Measurements from ENCODE around the gene HSD17B2. TPM values are rescaled to one million over a fixed set of nuclear protein-coding genes. Genes with fewer than 3 reads are reported as not detected.
A peak's percentile ranks its signal among the peaks of the same experiment; 100 is the strongest.

HSD17B2 gene
- total and polyA plus RNA-seq, 2 donors, result 31.6 to 83.2 TPM

- Histone ChIP-seq H3K27ac (ENCODE audit: low read depth) (no peak overlapping the region), H3K4me1 (ENCODE audit: insufficient read depth) (no peaks in the 10 kb centered on the region), H3K4me3 (ENCODE audit: low read depth, low read length) (no peak overlapping the region), H3K36me3 (ENCODE audit: insufficient read depth) (no peaks in the 10 kb centered on the region)
- WGBS, result 66% methylated on average over 13 of the region's 13 CpGs
- DNase-seq (ENCODE audit: extremely low spot score), result no peak
Measured at GRCh38 chr16:82031116-82032084, 3.7 kb upstream of the HSD17B2 start.

- DNase-seq (ENCODE audit: extremely low spot score), result no peak
- WGBS, result 90% methylated on average over 6 of the region's 6 CpGs
- no peak overlapping the region for H3K27ac ChIP-seq (ENCODE audit: low read depth)
- H3K4me3 ChIP-seq (ENCODE audit: low read depth, low read length), result no peak overlapping the region
- H3K36me3 ChIP-seq (ENCODE audit: insufficient read depth), result no peaks in the 10 kb centered on the region
- H3K4me1 ChIP-seq (ENCODE audit: insufficient read depth), result no peaks in the 10 kb centered on the region
Measured at GRCh38 chr16:82033006-82033405, 2.0 kb upstream of the HSD17B2 start.

DNA sequence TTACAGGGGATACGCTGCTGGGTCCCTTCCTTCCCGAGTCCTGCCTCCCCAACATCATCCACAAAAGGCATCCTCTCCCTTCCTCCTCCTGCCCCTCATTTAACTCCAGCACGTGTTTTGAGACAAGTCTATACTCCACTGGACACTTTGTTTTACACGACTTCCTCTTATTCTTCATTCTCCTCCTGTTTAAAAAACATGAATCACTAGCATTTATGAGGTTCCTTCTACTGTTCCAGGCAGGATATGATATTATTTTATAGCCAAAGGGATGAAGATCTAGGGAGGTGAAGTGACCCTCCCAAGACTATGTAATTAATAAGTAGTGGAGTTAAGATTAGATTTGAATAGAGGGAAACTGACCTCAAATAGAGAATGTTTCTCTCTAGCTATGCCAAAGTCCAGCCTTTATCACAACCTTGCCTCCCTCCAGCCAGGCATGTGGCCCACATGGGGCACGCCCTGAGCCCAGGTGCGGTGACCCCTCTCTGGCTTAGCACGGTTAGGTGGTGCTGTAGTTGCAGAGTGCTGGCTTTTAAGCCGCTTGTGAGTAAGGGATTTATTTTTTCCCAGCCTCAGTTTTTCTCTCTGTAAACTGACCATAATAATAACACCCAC lies 1.3 kb upstream of the HSD17B2 start:
- Histone ChIP-seq H3K4me1 (ENCODE audit: insufficient read depth) (no peaks in the 10 kb centered on the region), H3K4me3 (ENCODE audit: low read depth, low read length) (no peak overlapping the region), H3K27ac (ENCODE audit: low read depth) (no peak overlapping the region), H3K36me3 (ENCODE audit: insufficient read depth) (no peaks in the 10 kb centered on the region)
- DNase-seq (ENCODE audit: extremely low spot score), result no peak
- WGBS, result 66% methylated on average over 8 of the region's 8 CpGs

DNA sequence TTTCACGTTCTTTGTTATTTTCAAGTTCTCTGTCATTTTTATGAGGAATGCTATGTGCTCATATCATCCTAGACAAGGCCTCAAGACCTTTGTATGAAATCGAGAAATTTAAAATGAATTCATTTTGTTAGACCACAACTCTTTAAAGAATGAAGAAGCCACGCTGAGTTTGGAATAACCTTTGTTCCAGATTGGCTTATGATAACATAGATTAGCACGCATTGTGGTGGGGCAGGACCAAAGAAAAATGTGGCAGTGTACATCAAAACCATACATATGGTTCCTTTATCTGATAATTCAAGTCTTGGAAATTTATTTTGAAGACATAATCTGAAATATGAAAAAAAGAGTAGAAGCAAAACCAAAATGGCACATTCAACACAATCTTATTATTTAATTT lies 2.2 kb downstream of the HSD17B2 start:
- Histone ChIP-seq H3K4me3 (ENCODE audit: low read depth, low read length) (peak overlapping the region; percentile 62), H3K4me1 (ENCODE audit: insufficient read depth) (no peaks in the 10 kb centered on the region), H3K36me3 (ENCODE audit: insufficient read depth) (no peaks in the 10 kb centered on the region), H3K27ac (ENCODE audit: low read depth) (no peak overlapping the region)
- 57% methylated on average over 4 of the region's 4 CpGs for WGBS
- no peak for DNase-seq (ENCODE audit: extremely low spot score)

- H3K4me1 ChIP-seq (ENCODE audit: insufficient read depth), result no peaks in the 10 kb centered on the region
- H3K36me3 ChIP-seq (ENCODE audit: insufficient read depth), result no peaks in the 10 kb centered on the region
- 23% methylated on average over 2 of the region's 2 CpGs for WGBS
- no peak overlapping the region for H3K27ac ChIP-seq (ENCODE audit: low read depth)
- no peak for DNase-seq (ENCODE audit: extremely low spot score)
- peak overlapping the region; percentile 62 for H3K4me3 ChIP-seq (ENCODE audit: low read depth, low read length)
Measured at GRCh38 chr16:82037666-82038065, 2.6 kb downstream of the HSD17B2 start.

GRCh38 chr16:82040296-82040695 lies 5.2 kb downstream of the HSD17B2 start:
- no peak overlapping the region for H3K27ac ChIP-seq (ENCODE audit: low read depth)
- WGBS, result 46% methylated on average over 3 of the region's 3 CpGs
- H3K4me3 ChIP-seq (ENCODE audit: low read depth, low read length), result no peak overlapping the region
- no peaks in the 10 kb centered on the region for H3K36me3 ChIP-seq (ENCODE audit: insufficient read depth)
- no peak for DNase-seq (ENCODE audit: extremely low spot score)
- no peaks in the 10 kb centered on the region for H3K4me1 ChIP-seq (ENCODE audit: insufficient read depth)

DNA sequence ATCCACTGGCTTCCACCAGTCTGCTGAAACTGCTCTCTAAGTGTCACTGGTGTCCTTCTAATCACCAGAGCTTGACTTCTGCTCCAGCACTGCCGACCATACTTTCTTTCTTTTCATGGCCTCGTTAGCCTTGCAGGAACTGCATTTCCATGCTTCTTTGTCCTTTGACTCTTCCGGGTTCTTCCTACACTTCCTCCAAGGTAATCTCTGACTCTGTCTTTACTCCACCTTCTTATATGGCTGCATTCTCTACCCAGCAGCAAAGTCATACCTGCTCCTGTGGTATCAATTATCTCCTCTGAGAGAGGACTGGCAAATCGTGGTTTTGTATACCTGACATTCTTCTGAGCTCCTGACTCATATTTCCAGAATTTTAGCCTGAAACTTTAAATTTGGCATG lies 6.5 kb downstream of the HSD17B2 start:
- Histone ChIP-seq H3K4me1 (ENCODE audit: insufficient read depth) (no peaks in the 10 kb centered on the region), H3K36me3 (ENCODE audit: insufficient read depth) (no peaks in the 10 kb centered on the region), H3K27ac (ENCODE audit: low read depth) (no peak overlapping the region), H3K4me3 (ENCODE audit: low read depth, low read length) (no peak overlapping the region)
- WGBS, result 89% methylated on average over 4 of the region's 4 CpGs
- DNase-seq (ENCODE audit: extremely low spot score), result no peak

DNA sequence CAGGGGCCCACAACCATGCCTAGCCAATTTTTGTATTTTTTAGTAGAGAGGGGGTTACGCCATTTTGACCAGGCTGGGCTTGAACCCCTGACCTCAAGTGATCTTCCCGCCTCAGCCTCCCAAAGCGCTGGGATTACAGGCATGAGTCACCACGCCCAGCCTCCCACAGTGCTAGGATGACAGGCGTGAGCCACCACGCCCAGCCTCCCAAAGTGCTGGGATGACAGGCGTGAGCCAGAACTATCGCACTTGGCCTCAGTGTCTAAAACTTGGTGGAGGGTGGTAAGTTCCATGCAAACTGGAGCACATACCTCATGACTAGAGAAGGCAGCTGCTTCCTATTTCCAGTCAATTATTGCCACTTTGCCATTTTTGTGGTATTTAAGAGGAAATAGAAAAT lies 7.1 kb downstream of the HSD17B2 start:
- no peak overlapping the region for H3K27ac ChIP-seq (ENCODE audit: low read depth)
- H3K4me3 ChIP-seq (ENCODE audit: low read depth, low read length), result no peak overlapping the region
- 85% methylated on average over 8 of the region's 8 CpGs for WGBS
- no peak for DNase-seq (ENCODE audit: extremely low spot score)
- no peaks in the 10 kb centered on the region for H3K4me1 ChIP-seq (ENCODE audit: insufficient read depth)
- no peaks in the 10 kb centered on the region for H3K36me3 ChIP-seq (ENCODE audit: insufficient read depth)

GRCh38 chr16:82042846-82043245 lies 7.8 kb downstream of the HSD17B2 start:
- Histone ChIP-seq H3K4me1 (ENCODE audit: insufficient read depth) (no peaks in the 10 kb centered on the region), H3K27ac (ENCODE audit: low read depth) (no peak overlapping the region), H3K4me3 (ENCODE audit: low read depth, low read length) (no peak overlapping the region), H3K36me3 (ENCODE audit: insufficient read depth) (no peaks in the 10 kb centered on the region)
- no peak for DNase-seq (ENCODE audit: extremely low spot score)
- WGBS, result 69% methylated on average over 2 of the region's 2 CpGs

DNA sequence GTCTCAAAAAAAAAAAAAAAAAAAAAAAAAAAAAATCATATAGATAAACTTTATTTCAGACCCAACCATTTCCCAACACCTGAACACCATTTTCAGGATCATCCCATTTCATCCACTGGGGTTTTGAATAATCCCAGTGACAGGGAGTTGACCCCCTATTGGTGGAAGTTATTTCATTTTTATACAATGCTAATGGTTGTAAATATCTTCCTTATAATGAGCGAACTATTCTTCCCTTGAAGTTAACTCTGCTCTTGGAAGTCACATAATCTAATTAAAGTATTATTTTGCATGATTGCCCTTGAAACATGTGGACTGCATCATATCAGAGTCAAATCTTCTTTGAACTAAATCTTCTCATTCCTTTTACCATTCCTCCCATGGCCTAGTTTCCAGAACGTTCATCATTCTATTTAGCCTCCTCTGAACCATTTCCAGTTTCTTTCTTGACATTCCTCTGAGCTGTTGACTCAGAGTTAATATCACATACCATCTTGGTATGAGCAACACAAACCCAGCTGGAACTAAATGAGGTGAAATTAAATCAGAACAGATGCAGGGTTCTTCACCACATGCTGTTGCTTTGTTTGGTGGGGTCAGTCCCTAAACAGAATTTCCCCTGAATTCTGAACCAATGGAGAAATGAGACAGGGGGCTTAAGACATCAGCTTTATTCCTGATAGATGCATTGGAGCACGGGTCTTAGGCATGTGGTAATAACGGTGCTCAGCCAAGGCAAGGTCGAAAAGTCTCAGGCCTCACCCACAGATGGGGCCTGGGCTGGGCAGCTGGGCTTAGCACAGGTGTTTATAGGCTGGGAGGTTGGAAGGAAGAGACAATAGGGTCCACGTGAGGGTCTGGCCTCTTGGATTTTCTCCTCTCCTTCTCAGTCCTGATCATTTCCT lies 8.9 kb downstream of the HSD17B2 start:
- Histone ChIP-seq H3K4me1 (ENCODE audit: insufficient read depth) (no peaks in the 10 kb centered on the region), H3K27ac (ENCODE audit: low read depth) (no peak overlapping the region), H3K36me3 (ENCODE audit: insufficient read depth) (no peaks in the 10 kb centered on the region), H3K4me3 (ENCODE audit: low read depth, low read length) (no peak overlapping the region)
- WGBS, result 49% methylated on average over 6 of the region's 6 CpGs
- no peak for DNase-seq (ENCODE audit: extremely low spot score)

- Histone ChIP-seq H3K4me1 (ENCODE audit: insufficient read depth) (no peaks in the 10 kb centered on the region), H3K27ac (ENCODE audit: low read depth) (no peak overlapping the region), H3K4me3 (ENCODE audit: low read depth, low read length) (no peak overlapping the region), H3K36me3 (ENCODE audit: insufficient read depth) (no peaks in the 10 kb centered on the region)
- DNase-seq (ENCODE audit: extremely low spot score), result no peak
- WGBS, result 83% methylated on average over 3 of the region's 3 CpGs
Measured at GRCh38 chr16:82044585-82044911, 9.5 kb downstream of the HSD17B2 start.

DNA sequence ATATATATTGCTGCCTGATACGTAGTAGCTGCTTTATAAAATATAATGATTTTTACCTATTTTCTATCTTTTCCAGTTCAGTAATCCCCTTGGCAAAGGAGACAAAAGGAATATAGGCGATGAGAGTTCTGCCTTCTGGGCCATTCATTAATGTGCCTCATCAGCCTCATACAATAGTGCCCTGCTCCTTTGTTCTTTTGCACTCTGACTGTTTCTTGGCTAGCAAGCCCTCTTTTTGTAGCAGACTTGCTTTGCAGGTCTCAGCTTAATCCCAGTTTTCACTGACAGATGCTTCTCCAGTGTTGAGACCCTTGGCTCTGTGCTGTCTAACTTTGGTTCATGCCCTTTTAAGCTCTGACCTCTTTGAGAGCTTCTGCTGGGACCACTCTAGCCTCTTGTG lies 10.4 kb downstream of the HSD17B2 start:
- no peaks in the 10 kb centered on the region for H3K36me3 ChIP-seq (ENCODE audit: insufficient read depth)
- 56% methylated on average over 2 of the region's 2 CpGs for WGBS
- H3K27ac ChIP-seq (ENCODE audit: low read depth), result no peak overlapping the region
- H3K4me3 ChIP-seq (ENCODE audit: low read depth, low read length), result no peak overlapping the region
- no peaks in the 10 kb centered on the region for H3K4me1 ChIP-seq (ENCODE audit: insufficient read depth)
- no peak for DNase-seq (ENCODE audit: extremely low spot score)

DNA sequence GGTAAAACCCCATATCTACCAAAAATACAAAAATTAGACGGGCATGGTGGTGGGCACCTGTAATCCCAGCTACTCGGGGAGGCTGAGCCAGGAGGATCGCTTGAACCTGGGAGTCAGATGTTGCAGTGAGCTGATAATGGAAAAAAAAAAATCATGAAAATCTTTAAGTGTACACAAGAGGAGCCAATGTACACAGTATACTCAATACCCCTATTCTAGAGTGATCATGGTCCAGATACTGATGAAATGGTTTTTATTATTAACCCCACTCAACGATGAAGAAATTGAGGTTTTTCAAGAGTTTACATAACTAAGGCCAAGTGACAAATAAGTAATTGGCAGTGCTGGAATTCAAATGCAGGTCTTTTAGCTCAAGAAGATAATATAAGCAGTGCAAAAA lies 11.5 kb downstream of the HSD17B2 start:
- H3K4me1 ChIP-seq (ENCODE audit: insufficient read depth), result no peaks in the 10 kb centered on the region
- 84% methylated on average over 4 of the region's 4 CpGs for WGBS
- no peak overlapping the region for H3K27ac ChIP-seq (ENCODE audit: low read depth)
- no peaks in the 10 kb centered on the region for H3K36me3 ChIP-seq (ENCODE audit: insufficient read depth)
- no peak overlapping the region for H3K4me3 ChIP-seq (ENCODE audit: low read depth, low read length)
- no peak for DNase-seq (ENCODE audit: extremely low spot score)

Data from urinary bladder (tissue), 4 donors.